ENCODE results near the gene CBLB.

The CBLB gene

DNA sequence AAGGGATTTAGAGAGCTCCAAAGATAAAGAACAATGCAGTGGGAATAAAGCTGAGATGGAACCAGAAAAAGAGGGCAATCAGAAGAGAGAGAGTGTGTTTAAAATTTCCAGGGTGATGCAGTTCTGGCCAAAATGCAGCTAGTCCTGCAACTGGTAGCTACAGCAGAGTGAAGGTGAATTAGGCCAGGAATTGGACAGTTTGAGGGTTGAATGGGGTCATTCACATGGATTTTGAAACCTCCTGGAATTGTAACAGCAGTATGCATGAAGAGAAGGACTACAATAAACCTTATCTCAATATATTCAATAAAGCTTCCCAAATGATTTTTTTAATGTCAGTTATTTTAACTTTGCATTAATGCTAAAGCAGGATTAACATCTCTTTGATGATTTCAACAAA is 85.2 kb downstream of the CBLB start:
- H3K9me3 ChIP-seq (ENCODE audit: control extremely low read depth in 1 of 5, control insufficient read depth in 4 of 5, insufficient read depth in 2 of 5, low read depth in 1 of 5, low read length in 4 of 5), result no peaks in the 10 kb centered on the region
- peaks cover 0 to 5% (median 0%) of the 10 kb centered on the region in 4 experiments for H3K4me1 ChIP-seq (ENCODE audit: control extremely low read depth in 1 of 4, control insufficient read depth in 4 of 4, insufficient read depth in 4 of 4, low read length in 3 of 4)
- no peaks in the 10 kb centered on the region for H3K36me3 ChIP-seq (ENCODE audit: control insufficient read depth in 4 of 4, insufficient read depth in 4 of 4, low read length in 3 of 4)
- no peak overlapping the region for H3K4me3 ChIP-seq (ENCODE audit: control insufficient read depth in 1 of 7, extremely low read depth in 1 of 7, insufficient read depth in 4 of 7, low read depth in 2 of 7, low read length in 6 of 7)
- DNase-seq, result no peak
- ChIA-PET CTCF (interaction anchor here (1.7 kb wide), 1 partner anchor 8 kb away, joined by 5 read pairs; no protein-coding TSS in a partner anchor), POLR2A (no interaction called here)
- no peak overlapping the region for H3K27ac ChIP-seq (ENCODE audit: insufficient read depth in 1 of 2, low read depth in 1 of 2, low read length in 2 of 2, poor library complexity in 1 of 2, severe bottlenecking in 2 of 2)
- H3K27me3 ChIP-seq (replicated peaks in 2 of 5; ENCODE audit: control insufficient read depth in 4 of 5, insufficient read depth in 5 of 5, low read length in 4 of 5), result no peaks in the 10 kb centered on the region

DNA sequence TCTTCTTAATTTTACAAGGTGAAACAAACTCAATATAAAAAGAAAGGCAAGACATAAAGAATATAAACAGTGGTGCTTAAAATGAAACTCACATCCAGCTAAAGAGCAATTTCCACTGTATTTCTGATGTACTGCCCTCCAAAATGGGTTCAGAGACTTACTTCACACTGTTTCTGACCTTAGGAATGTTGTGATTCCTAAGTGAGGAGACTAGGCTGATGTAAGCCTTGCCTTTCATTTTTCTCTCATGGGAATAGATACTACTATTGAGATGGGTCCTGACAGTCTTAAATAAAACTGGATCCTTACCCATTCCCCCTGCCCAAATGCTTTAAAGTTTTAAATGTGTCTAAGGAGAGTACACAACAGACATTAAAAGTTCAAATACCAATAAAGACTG is 86.9 kb downstream of the CBLB start:
- CTCF ChIA-PET, result no interaction called here
- H3K27ac ChIP-seq (ENCODE audit: insufficient read depth in 1 of 2, low read depth in 1 of 2, low read length in 2 of 2, poor library complexity in 1 of 2, severe bottlenecking in 2 of 2), result no peak overlapping the region
- POLR2A ChIA-PET, result no interaction called here

DNA sequence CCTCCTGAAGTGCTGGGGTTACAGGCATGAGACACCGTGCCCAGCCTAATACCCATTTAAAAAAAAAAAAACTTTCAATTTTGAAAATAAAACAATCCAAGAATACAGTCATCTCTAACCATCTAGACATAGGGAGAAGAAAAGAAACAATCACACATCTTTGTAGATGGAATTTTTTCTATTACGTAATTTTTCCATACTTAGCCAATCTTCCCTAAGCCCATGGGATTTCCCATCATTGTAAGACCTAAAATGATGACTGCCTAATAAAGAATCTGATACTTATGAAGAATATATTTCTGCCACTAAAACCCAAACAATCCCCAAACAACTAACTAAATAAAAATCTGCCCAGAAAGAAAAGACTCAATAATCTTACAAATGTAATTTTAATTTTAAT is 88.7 kb downstream of the CBLB start:
- H3K27ac ChIP-seq (ENCODE audit: insufficient read depth in 1 of 2, low read depth in 1 of 2, low read length in 2 of 2, poor library complexity in 1 of 2, severe bottlenecking in 2 of 2), result no peak overlapping the region
- H3K4me1 ChIP-seq (ENCODE audit: control extremely low read depth in 1 of 4, control insufficient read depth in 4 of 4, insufficient read depth in 4 of 4, low read length in 3 of 4), result peaks cover 0 to under 1% (median 0%) of the 10 kb centered on the region in 4 experiments
- H3K9me3 ChIP-seq (ENCODE audit: control extremely low read depth in 1 of 5, control insufficient read depth in 4 of 5, insufficient read depth in 2 of 5, low read depth in 1 of 5, low read length in 4 of 5), result no peaks in the 10 kb centered on the region
- H3K36me3 ChIP-seq (ENCODE audit: control insufficient read depth in 4 of 4, insufficient read depth in 4 of 4, low read length in 3 of 4), result no peaks in the 10 kb centered on the region
- WGBS (ENCODE audit: insufficient coverage), result no CpG with 5 or more reads among the region's 2 CpGs
- H3K27me3 ChIP-seq (replicated peaks in 2 of 5; ENCODE audit: control insufficient read depth in 4 of 5, insufficient read depth in 5 of 5, low read length in 4 of 5), result no peaks in the 10 kb centered on the region
- no peak overlapping the region for H3K4me3 ChIP-seq (ENCODE audit: control insufficient read depth in 1 of 7, extremely low read depth in 1 of 7, insufficient read depth in 4 of 7, low read depth in 2 of 7, low read length in 6 of 7)
- ChIA-PET CTCF (interaction anchor here (1.4 kb wide), 1 partner anchor 17 kb away, joined by 3 read pairs; no protein-coding TSS in a partner anchor), POLR2A (no interaction called here)
- no peak for DNase-seq

More for the DNA sequence above, 86.9 kb downstream of the CBLB start:
- Histone ChIP-seq H3K27me3 (replicated peaks in 2 of 5; ENCODE audit: control insufficient read depth in 4 of 5, insufficient read depth in 5 of 5, low read length in 4 of 5) (no peaks in the 10 kb centered on the region), H3K36me3 (ENCODE audit: control insufficient read depth in 4 of 4, insufficient read depth in 4 of 4, low read length in 3 of 4) (no peaks in the 10 kb centered on the region), H3K9me3 (ENCODE audit: control extremely low read depth in 1 of 5, control insufficient read depth in 4 of 5, insufficient read depth in 2 of 5, low read depth in 1 of 5, low read length in 4 of 5) (no peaks in the 10 kb centered on the region), H3K4me1 (ENCODE audit: control extremely low read depth in 1 of 4, control insufficient read depth in 4 of 4, insufficient read depth in 4 of 4, low read length in 3 of 4) (peaks cover 0 to 2% (median 0%) of the 10 kb centered on the region in 4 experiments), H3K4me3 (ENCODE audit: control insufficient read depth in 1 of 7, extremely low read depth in 1 of 7, insufficient read depth in 4 of 7, low read depth in 2 of 7, low read length in 6 of 7) (no peak overlapping the region)
- DNase-seq, result no peak

DNA sequence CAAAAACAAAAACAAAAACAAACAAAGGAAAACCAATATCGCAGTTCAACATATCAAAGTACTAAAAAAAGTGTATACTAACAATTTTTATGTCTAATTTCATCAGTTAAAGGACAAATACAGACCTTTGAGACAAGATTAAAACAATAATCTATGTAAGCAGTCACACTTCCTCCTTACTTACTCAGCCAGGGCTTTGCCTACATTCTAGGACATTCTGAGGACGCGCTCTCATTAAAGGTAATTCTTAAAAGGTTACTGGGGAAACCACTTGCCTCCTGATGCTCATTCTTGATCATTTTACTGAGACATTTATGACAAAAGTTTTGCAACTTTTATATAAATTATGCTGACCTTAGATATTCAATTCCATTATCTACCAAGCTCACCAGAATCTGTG is 93.4 kb downstream of the CBLB start:
- WGBS (ENCODE audit: insufficient coverage), result 50% methylated on average over 2 of the region's 3 CpGs
- peaks cover 0 to 9% (median 6%) of the 10 kb centered on the region in 4 experiments for H3K4me1 ChIP-seq (ENCODE audit: control extremely low read depth in 1 of 4, control insufficient read depth in 4 of 4, insufficient read depth in 4 of 4, low read length in 3 of 4)
- H3K27me3 ChIP-seq (replicated peaks in 2 of 5; ENCODE audit: control insufficient read depth in 4 of 5, insufficient read depth in 5 of 5, low read length in 4 of 5), result no peaks in the 10 kb centered on the region
- H3K9me3 ChIP-seq (ENCODE audit: control extremely low read depth in 1 of 5, control insufficient read depth in 4 of 5, insufficient read depth in 2 of 5, low read depth in 1 of 5, low read length in 4 of 5), result no peaks in the 10 kb centered on the region
- H3K27ac ChIP-seq (ENCODE audit: insufficient read depth in 1 of 2, low read depth in 1 of 2, low read length in 2 of 2, poor library complexity in 1 of 2, severe bottlenecking in 2 of 2), result no peak overlapping the region
- no peak for DNase-seq
- H3K4me3 ChIP-seq (ENCODE audit: control insufficient read depth in 1 of 7, extremely low read depth in 1 of 7, insufficient read depth in 4 of 7, low read depth in 2 of 7, low read length in 6 of 7), result no peak overlapping the region
- ChIA-PET CTCF (interaction anchor here (0.9 to 1.6 kb wide), 2 partner anchors 9 to 13 kb away, joined by 3 to 5 read pairs; no protein-coding TSS in a partner anchor), POLR2A (no interaction called here)
- H3K36me3 ChIP-seq (ENCODE audit: control insufficient read depth in 4 of 4, insufficient read depth in 4 of 4, low read length in 3 of 4), result peaks cover 0 to 3% (median 0%) of the 10 kb centered on the region in 4 experiments

DNA sequence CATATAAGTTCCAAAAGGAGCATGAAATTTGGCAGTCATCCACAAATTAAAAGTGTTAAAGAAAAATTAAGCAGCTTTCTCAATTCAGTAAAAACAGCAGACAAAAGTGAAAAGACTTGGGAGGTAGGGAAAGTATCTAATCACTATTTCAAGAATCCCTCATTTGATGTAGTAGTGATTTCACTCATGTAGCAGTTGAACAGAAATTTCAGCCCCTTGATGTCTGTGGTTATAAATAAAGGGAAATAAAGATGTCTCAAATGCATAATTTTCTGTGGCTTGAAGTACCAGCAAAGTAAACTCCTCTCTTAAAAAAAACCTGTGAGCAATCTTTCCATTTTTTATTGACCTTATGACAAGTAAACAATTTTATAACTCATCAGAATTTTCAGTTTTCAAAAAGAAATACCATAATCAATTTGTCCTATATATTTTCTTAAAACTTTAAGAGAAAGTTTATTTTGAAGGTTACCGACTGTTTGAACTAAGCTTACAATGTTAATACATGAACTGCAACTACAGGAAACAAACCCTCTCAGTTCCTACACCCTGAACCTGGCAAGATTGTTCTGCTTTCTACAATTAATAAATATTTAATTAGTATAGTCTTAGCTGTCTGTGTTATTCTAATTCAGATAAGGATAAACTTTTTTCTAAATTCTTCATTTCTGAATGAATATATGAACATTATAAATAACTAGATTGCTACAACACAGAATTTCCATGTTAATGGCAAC is 94.2 kb downstream of the CBLB start:
- Histone ChIP-seq H3K27me3 (replicated peaks in 2 of 5; ENCODE audit: control insufficient read depth in 4 of 5, insufficient read depth in 5 of 5, low read length in 4 of 5) (no peaks in the 10 kb centered on the region), H3K9me3 (ENCODE audit: control extremely low read depth in 1 of 5, control insufficient read depth in 4 of 5, insufficient read depth in 2 of 5, low read depth in 1 of 5, low read length in 4 of 5) (no peaks in the 10 kb centered on the region), H3K4me1 (ENCODE audit: control extremely low read depth in 1 of 4, control insufficient read depth in 4 of 4, insufficient read depth in 4 of 4, low read length in 3 of 4) (peaks cover 0 to 9% (median 6%) of the 10 kb centered on the region in 4 experiments), H3K4me3 (ENCODE audit: control insufficient read depth in 1 of 7, extremely low read depth in 1 of 7, insufficient read depth in 4 of 7, low read depth in 2 of 7, low read length in 6 of 7) (no peak overlapping the region), H3K27ac (ENCODE audit: insufficient read depth in 1 of 2, low read depth in 1 of 2, low read length in 2 of 2, poor library complexity in 1 of 2, severe bottlenecking in 2 of 2) (no peak overlapping the region), H3K36me3 (ENCODE audit: control insufficient read depth in 4 of 4, insufficient read depth in 4 of 4, low read length in 3 of 4) (peaks cover 0 to 3% (median 1%) of the 10 kb centered on the region in 4 experiments)
- ChIA-PET CTCF (interaction anchor here (1.6 kb wide), 1 partner anchor 10 kb away, joined by 5 read pairs; no protein-coding TSS in a partner anchor), POLR2A (no interaction called here)
- peak in 2 of 3 donors; percentile 28 to 43 for DNase-seq
- WGBS (ENCODE audit: insufficient coverage), result no CpG with 5 or more reads among the region's 1 CpG

DNA sequence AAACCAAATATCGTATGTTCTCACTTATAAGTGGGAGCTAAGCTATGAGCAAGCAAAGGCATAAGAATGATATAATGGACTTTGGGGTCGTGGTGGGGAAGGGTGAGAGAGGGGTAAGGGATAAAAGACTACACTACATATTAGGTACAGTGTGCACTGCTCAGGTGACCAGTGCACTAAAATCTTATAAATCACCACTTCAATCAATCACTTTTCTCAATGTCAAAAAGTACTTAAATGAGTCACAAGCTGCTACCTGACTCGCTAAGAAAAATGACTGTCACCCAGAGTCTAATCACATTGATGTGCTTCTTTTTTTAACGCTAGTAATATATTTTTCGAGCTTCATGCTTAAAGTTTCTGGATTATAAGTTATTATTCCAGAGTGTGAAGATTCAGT is 95.5 kb downstream of the CBLB start:
- 90% methylated on average over 1 of the region's 5 CpGs for WGBS (ENCODE audit: insufficient coverage)
- no peaks in the 10 kb centered on the region for H3K27me3 ChIP-seq (replicated peaks in 2 of 5; ENCODE audit: control insufficient read depth in 4 of 5, insufficient read depth in 5 of 5, low read length in 4 of 5)

DNA sequence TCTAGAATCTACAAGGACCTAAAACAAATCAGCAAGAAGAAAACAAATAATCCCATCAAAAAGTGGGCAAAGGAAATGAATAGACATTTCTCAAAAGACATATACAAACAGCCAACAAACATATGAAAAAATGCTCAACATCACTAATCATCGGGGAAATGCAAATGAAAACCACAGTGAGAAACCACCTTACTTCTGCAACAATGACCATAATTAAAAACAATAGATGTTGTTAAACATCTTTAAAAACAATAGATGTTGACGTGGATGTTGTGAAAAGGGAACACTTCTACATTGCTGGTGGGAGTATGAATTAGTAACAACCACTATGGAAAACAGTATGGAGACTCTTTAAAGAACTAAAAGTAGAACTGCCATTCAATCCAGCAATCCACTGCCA is 96.2 kb downstream of the CBLB start:
- H3K27ac ChIP-seq (ENCODE audit: insufficient read depth in 1 of 2, low read depth in 1 of 2, low read length in 2 of 2, poor library complexity in 1 of 2, severe bottlenecking in 2 of 2), result no peak overlapping the region
- H3K4me3 ChIP-seq (ENCODE audit: control insufficient read depth in 1 of 7, extremely low read depth in 1 of 7, insufficient read depth in 4 of 7, low read depth in 2 of 7, low read length in 6 of 7), result no peak overlapping the region
- ChIA-PET CTCF (no interaction called here), POLR2A (no interaction called here)
- DNase-seq, result no peak
- H3K9me3 ChIP-seq (ENCODE audit: control extremely low read depth in 1 of 5, control insufficient read depth in 4 of 5, insufficient read depth in 2 of 5, low read depth in 1 of 5, low read length in 4 of 5), result no peaks in the 10 kb centered on the region
- H3K27me3 ChIP-seq (replicated peaks in 2 of 5; ENCODE audit: control insufficient read depth in 4 of 5, insufficient read depth in 5 of 5, low read length in 4 of 5), result no peaks in the 10 kb centered on the region
- peaks cover 0 to 3% (median 2%) of the 10 kb centered on the region in 4 experiments for H3K36me3 ChIP-seq (ENCODE audit: control insufficient read depth in 4 of 4, insufficient read depth in 4 of 4, low read length in 3 of 4)
- WGBS (ENCODE audit: insufficient coverage), result no CpG with 5 or more reads among the region's 2 CpGs
- peaks cover 3 to 11% (median 8%) of the 10 kb centered on the region in 4 experiments for H3K4me1 ChIP-seq (ENCODE audit: control extremely low read depth in 1 of 4, control insufficient read depth in 4 of 4, insufficient read depth in 4 of 4, low read length in 3 of 4)

More for the DNA sequence above, 95.5 kb downstream of the CBLB start:
- H3K27ac ChIP-seq (ENCODE audit: insufficient read depth in 1 of 2, low read depth in 1 of 2, low read length in 2 of 2, poor library complexity in 1 of 2, severe bottlenecking in 2 of 2), result no peak overlapping the region
- peaks cover 0 to 3% (median 2%) of the 10 kb centered on the region in 4 experiments for H3K36me3 ChIP-seq (ENCODE audit: control insufficient read depth in 4 of 4, insufficient read depth in 4 of 4, low read length in 3 of 4)
- no peak for DNase-seq
- POLR2A ChIA-PET, result no interaction called here
- CTCF ChIA-PET, result no interaction called here
- H3K9me3 ChIP-seq (ENCODE audit: control extremely low read depth in 1 of 5, control insufficient read depth in 4 of 5, insufficient read depth in 2 of 5, low read depth in 1 of 5, low read length in 4 of 5), result no peaks in the 10 kb centered on the region
- no peak overlapping the region for H3K4me3 ChIP-seq (ENCODE audit: control insufficient read depth in 1 of 7, extremely low read depth in 1 of 7, insufficient read depth in 4 of 7, low read depth in 2 of 7, low read length in 6 of 7)
- H3K4me1 ChIP-seq (ENCODE audit: control extremely low read depth in 1 of 4, control insufficient read depth in 4 of 4, insufficient read depth in 4 of 4, low read length in 3 of 4), result peaks cover 0 to 9% (median 6%) of the 10 kb centered on the region in 4 experiments
